HCT116 (cell line): ENCODE measurements around the gene PML. TPM values are rescaled to one million over a fixed set of nuclear protein-coding genes. Genes with fewer than 3 reads are reported as not detected.

Experiments used
- ATAC-seq: fragments of 200-7000 bp; cut with Tn5 transposase; 2 replicates; pipeline ENCODE4 v1.9.1; 2020; ENCODE audit warnings: mild to moderate bottlenecking, moderate library complexity
- BruUV-seq: library from RNA; stranded (reverse); fragments of 400-500 nt; replicated peaks from 2 replicates; lab custom pipeline; 2021; lab: Mats Ljungman, UMichigan
- CTCF ChIA-PET: fragments of 300-600 bp; sonication (Branson Sonifier 250); formaldehyde crosslinking; loops from one replicate; lab custom pipeline; 2021; ENCODE audit warnings: antibody characterized with exemption; lab: Charles Lee
- POLR2A ChIA-PET: fragments of 300-600, 350-600 bp; sonication (Branson Sonifier 250); formaldehyde crosslinking; loops from one replicate; lab custom pipeline; 2021; ENCODE audit warnings: antibody characterized with exemption; lab: Charles Lee
- RAD21 ChIA-PET, 2 experiments: fragments of 300-600 bp; sonication (Branson Sonifier 250); formaldehyde crosslinking; loops; one replicate each; lab custom pipeline; 2023; ENCODE audit warnings: low total read pairs in 2 of 2; ENCODE audit not compliant: uncharacterized antibody in 2 of 2, unreplicated experiment in 2 of 2, low non-redundant PET in 1 of 2; lab: Charles Lee
- DNase-seq: peaks from one replicate; pipeline ENCODE4 v3.0.0-alpha.2; 2010; ENCODE audit warnings: low read depth, low spot score
- H2AFZ ChIP-seq: fragments of 200-600 bp; shearing (Covaris generic), sonication (generic); 2 replicates; pipeline ENCODE4 v1.6.1; 2017; ENCODE audit warnings: low read depth, mixed run types, mixed read lengths, antibody characterized with exemption, low read length; ENCODE audit not compliant: poor library complexity, severe bottlenecking
- H3K27ac ChIP-seq: 2 replicates; pipeline ENCODE4 v1.5.1; 2012; ENCODE audit warnings: low read depth, low read length
- H3K27me3 ChIP-seq: fragments of 200-600 bp; sonication (generic); 2 replicates; pipeline ENCODE4 v1.6.1; 2016; ENCODE audit warnings: mixed run types, low read length, mixed read lengths; ENCODE audit not compliant: insufficient read depth
- H3K36me3 ChIP-seq, 2 experiments: fragments of 200-500 bp in 1 of 2; fragments of 200-600 bp in 1 of 2; sonication (Bioruptor generic) in 1 of 2; sonication (generic) in 1 of 2; 2 replicates each; pipeline versions ENCODE4 v1.5.1 to v1.6.1; 2014 to 2016; ENCODE audit warnings: low read length in 2 of 2, inconsistent platforms in 1 of 2, mixed read lengths in 1 of 2, mixed run types in 1 of 2; ENCODE audit not compliant: insufficient read depth in 2 of 2, control insufficient read depth in 1 of 2
- H3K4me1 ChIP-seq, 2 experiments: fragments of 200-600 bp in 1 of 2; sonication (generic) in 1 of 2; 2 replicates each; pipeline versions ENCODE4 v1.5.1 to v1.6.1; 2012 to 2017; ENCODE audit warnings: low read length in 2 of 2, inconsistent platforms in 1 of 2, mild to moderate bottlenecking in 1 of 2, mixed read lengths in 1 of 2, mixed run types in 1 of 2, moderate library complexity in 1 of 2; ENCODE audit not compliant: insufficient read depth in 2 of 2, control insufficient read depth in 1 of 2
- H3K4me2 ChIP-seq: fragments of 200-600 bp; sonication (generic); 2 replicates; pipeline ENCODE4 v1.6.1; 2017; ENCODE audit warnings: mixed run types, low read length, mixed read lengths
- H3K4me3 ChIP-seq, 2 experiments: fragments of 200-600 bp in 1 of 2; sonication (generic) in 1 of 2; replicated peaks in 1 of 2; 2 replicates each; pipeline ENCODE4 v1.5.1; 2011 to 2016; ENCODE audit warnings: low read length in 2 of 2, control low read depth in 1 of 2, low read depth in 1 of 2, mild to moderate bottlenecking in 1 of 2, mixed read lengths in 1 of 2, mixed run types in 1 of 2
- H3K79me2 ChIP-seq: fragments of 200-600 bp; sonication (generic); 2 replicates; pipeline ENCODE4 v1.6.1; 2017; ENCODE audit warnings: mild to moderate bottlenecking, mixed run types, low read length, moderate library complexity, mixed read lengths; ENCODE audit not compliant: insufficient read depth
- H3K9ac ChIP-seq: fragments of 200-600 bp; sonication (generic); 2 replicates; pipeline ENCODE4 v1.6.1; 2016; ENCODE audit warnings: low read length, mixed read lengths
- H3K9me2 ChIP-seq: fragments of 200-600 bp; sonication (generic), shearing (Covaris generic); 2 replicates; pipeline ENCODE4 v1.6.1; 2017; ENCODE audit warnings: mixed run types, mild to moderate bottlenecking, moderate library complexity; ENCODE audit not compliant: insufficient read depth
- H3K9me3 ChIP-seq, 2 experiments: fragments of 200-500 bp in 1 of 2; fragments of 200-600 bp in 1 of 2; sonication (Bioruptor generic) in 1 of 2; sonication (generic) in 1 of 2; 2 replicates each; pipeline ENCODE4 v1.6.1; 2014 to 2017; ENCODE audit warnings: low read length in 2 of 2, mixed read lengths in 2 of 2, inconsistent platforms in 1 of 2, low read depth in 1 of 2, mild to moderate bottlenecking in 1 of 2, mixed run types in 1 of 2, moderate library complexity in 1 of 2; ENCODE audit not compliant: control insufficient read depth in 1 of 2, insufficient read depth in 1 of 2
- H4K20me1 ChIP-seq: fragments of 200-600 bp; sonication (generic), shearing (Covaris generic); 2 replicates; pipeline ENCODE4 v1.6.1; 2017; ENCODE audit warnings: mixed run types, mild to moderate bottlenecking, moderate library complexity; ENCODE audit not compliant: insufficient read depth
- EGR1 ChIP-seq: IDR thresholded peaks from 2 replicates; pipeline ENCODE4 v1.6.1; 2012; ENCODE audit warnings: low read depth
- ELF1 ChIP-seq: IDR thresholded peaks from 2 replicates; pipeline ENCODE4 v1.6.1; 2012; ENCODE audit warnings: low read depth, borderline replicate concordance
- FOSL1 ChIP-seq: IDR thresholded peaks from 2 replicates; pipeline ENCODE4 v1.6.1; 2012; ENCODE audit warnings: low read depth
- JUND ChIP-seq: IDR thresholded peaks from 2 replicates; pipeline ENCODE4 v1.6.1; 2012
- POLR2A ChIP-seq: IDR thresholded peaks from 2 replicates; pipeline ENCODE4 v1.7.0; 2011; ENCODE audit warnings: borderline replicate concordance; ENCODE audit not compliant: insufficient read depth, insufficient read length; ENCODE audit errors: extremely low read depth
- SRF ChIP-seq: IDR thresholded peaks from 2 replicates; pipeline ENCODE4 v1.6.1; 2012; ENCODE audit warnings: low read depth
- YY1 ChIP-seq: IDR thresholded peaks from 2 replicates; pipeline ENCODE4 v1.6.1; 2011; ENCODE audit warnings: low read length, low read depth, moderate library complexity, mild to moderate bottlenecking; ENCODE audit not compliant: insufficient replicate concordance; ENCODE audit errors: extremely low read depth
- ZNF274 ChIP-seq: fragments of 200-500 bp; sonication (Bioruptor generic); IDR thresholded peaks from 2 replicates; pipeline ENCODE4 v1.6.1; 2014; ENCODE audit warnings: mild to moderate bottlenecking, low read depth, low read length, inconsistent platforms
- intact Hi-C: fragments of 100-400 bp; cut with micrococcal nuclease; formaldehyde crosslinking; loops from 2 replicates; pipeline ENCODE4 v1.10.0; 2022
- total RNA-seq: library from RNA; stranded (reverse); gene quantifications from one replicate; pipeline ENCODE4 v1.2.1, GENCODE V29; 2021; ENCODE audit not compliant: unreplicated experiment
- TF ChIP-seq, protein P1 (sequence below): IDR thresholded peaks from 2 replicates; pipeline ENCODE4 v1.6.1; 2012; ENCODE audit warnings: low read depth
- TF ChIP-seq, protein P2 (sequence below), 3 experiments: fragments of 200-600 bp in 1 of 3; sonication (generic) in 1 of 3; IDR thresholded peaks in 2 of 3; conservative IDR thresholded peaks in 1 of 3; 2 replicates each; pipeline ENCODE4 v1.5.1; 2012 to 2017; ENCODE audit warnings: low read depth in 2 of 3, low read length in 2 of 3, antibody characterized with exemption in 1 of 3, borderline replicate concordance in 1 of 3, control low read depth in 1 of 3, mild to moderate bottlenecking in 1 of 3, mixed read lengths in 1 of 3, mixed run types in 1 of 3, moderate library complexity in 1 of 3; ENCODE audit not compliant: insufficient read depth in 1 of 3
- TF ChIP-seq, protein P3 (sequence below): IDR thresholded peaks from 2 replicates; pipeline ENCODE4 v1.6.1; 2011; ENCODE audit warnings: mild to moderate bottlenecking, low read length, moderate library complexity; ENCODE audit not compliant: insufficient replicate concordance; ENCODE audit errors: extremely low read depth
- TF ChIP-seq, protein P4 (sequence below): IDR thresholded peaks from 2 replicates; pipeline ENCODE4 v1.6.1; 2012

PML gene
- total RNA-seq, 1 experiment from 2014 or later, result 28.1 TPM

DNA sequence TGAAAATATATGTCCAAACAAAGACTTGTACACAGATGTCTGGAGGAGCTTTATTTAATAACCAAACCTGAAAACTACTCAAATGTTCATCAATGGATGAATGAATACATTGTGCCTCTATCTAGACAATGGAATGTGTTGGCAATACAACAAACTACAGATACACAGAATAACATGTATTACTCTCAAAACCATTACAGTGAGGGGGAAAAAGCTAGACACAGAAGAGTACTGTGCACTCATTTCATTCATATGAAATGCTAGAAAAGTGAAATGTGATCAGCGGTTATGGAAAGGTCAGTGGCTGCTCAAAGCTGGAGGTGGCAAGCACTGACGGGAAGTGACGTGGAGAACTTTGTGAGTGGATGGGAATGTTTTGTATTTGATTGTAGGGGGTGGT lies 15.6 kb upstream of the PML start:
- Histone ChIP-seq H3K79me2 (no peaks in the 10 kb centered on the region), H3K4me2 (no peak overlapping the region), H3K27me3 (no peaks in the 10 kb centered on the region), H3K27ac (no peak overlapping the region), H2AFZ (no peak overlapping the region), H3K9me2 (no peaks in the 10 kb centered on the region), H4K20me1 (no peaks in the 10 kb centered on the region), H3K4me1 (peaks cover 23 to 26% of the 10 kb centered on the region in 2 experiments), H3K9me3 (no peaks in the 10 kb centered on the region; a peak in 1 of 4 replicates), H3K4me3 (no peak overlapping the region), H3K9ac (no peak overlapping the region), H3K36me3 (no peaks in the 10 kb centered on the region)
- ChIA-PET CTCF (interaction anchor here (1.4 kb wide), 1 partner anchor 70 kb away, joined by 4 read pairs; no protein-coding TSS in a partner anchor), POLR2A (no interaction called here), RAD21 (interaction anchor here in 1 of 2 experiments (0.6 kb wide), 1 partner anchor 276 kb away, joined by 7 read pairs; no protein-coding TSS in a partner anchor)
- BruUV-seq, result no TSS peak
- TF ChIP-seq POLR2A (no peak), ZNF274 (no peak), EGR1 (no peak), YY1 (no peak), JUND (no peak), FOSL1 (no peak), SRF (no peak), ELF1 (no peak)
- TF ChIP-seq, protein P1, sequence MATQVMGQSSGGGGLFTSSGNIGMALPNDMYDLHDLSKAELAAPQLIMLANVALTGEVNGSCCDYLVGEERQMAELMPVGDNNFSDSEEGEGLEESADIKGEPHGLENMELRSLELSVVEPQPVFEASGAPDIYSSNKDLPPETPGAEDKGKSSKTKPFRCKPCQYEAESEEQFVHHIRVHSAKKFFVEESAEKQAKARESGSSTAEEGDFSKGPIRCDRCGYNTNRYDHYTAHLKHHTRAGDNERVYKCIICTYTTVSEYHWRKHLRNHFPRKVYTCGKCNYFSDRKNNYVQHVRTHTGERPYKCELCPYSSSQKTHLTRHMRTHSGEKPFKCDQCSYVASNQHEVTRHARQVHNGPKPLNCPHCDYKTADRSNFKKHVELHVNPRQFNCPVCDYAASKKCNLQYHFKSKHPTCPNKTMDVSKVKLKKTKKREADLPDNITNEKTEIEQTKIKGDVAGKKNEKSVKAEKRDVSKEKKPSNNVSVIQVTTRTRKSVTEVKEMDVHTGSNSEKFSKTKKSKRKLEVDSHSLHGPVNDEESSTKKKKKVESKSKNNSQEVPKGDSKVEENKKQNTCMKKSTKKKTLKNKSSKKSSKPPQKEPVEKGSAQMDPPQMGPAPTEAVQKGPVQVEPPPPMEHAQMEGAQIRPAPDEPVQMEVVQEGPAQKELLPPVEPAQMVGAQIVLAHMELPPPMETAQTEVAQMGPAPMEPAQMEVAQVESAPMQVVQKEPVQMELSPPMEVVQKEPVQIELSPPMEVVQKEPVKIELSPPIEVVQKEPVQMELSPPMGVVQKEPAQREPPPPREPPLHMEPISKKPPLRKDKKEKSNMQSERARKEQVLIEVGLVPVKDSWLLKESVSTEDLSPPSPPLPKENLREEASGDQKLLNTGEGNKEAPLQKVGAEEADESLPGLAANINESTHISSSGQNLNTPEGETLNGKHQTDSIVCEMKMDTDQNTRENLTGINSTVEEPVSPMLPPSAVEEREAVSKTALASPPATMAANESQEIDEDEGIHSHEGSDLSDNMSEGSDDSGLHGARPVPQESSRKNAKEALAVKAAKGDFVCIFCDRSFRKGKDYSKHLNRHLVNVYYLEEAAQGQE, result no peak
- TF ChIP-seq, protein P2, sequence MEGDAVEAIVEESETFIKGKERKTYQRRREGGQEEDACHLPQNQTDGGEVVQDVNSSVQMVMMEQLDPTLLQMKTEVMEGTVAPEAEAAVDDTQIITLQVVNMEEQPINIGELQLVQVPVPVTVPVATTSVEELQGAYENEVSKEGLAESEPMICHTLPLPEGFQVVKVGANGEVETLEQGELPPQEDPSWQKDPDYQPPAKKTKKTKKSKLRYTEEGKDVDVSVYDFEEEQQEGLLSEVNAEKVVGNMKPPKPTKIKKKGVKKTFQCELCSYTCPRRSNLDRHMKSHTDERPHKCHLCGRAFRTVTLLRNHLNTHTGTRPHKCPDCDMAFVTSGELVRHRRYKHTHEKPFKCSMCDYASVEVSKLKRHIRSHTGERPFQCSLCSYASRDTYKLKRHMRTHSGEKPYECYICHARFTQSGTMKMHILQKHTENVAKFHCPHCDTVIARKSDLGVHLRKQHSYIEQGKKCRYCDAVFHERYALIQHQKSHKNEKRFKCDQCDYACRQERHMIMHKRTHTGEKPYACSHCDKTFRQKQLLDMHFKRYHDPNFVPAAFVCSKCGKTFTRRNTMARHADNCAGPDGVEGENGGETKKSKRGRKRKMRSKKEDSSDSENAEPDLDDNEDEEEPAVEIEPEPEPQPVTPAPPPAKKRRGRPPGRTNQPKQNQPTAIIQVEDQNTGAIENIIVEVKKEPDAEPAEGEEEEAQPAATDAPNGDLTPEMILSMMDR (IDR thresholded peaks at IDR 0.05 in 2 of 3, conservative IDR thresholded peaks at IDR 0.05 in 1 of 3; ENCODE audit: borderline replicate concordance in 1 of 3, insufficient read depth in 1 of 3, low read depth in 2 of 3, low read length in 2 of 3), result no peak
- TF ChIP-seq, protein P3, sequence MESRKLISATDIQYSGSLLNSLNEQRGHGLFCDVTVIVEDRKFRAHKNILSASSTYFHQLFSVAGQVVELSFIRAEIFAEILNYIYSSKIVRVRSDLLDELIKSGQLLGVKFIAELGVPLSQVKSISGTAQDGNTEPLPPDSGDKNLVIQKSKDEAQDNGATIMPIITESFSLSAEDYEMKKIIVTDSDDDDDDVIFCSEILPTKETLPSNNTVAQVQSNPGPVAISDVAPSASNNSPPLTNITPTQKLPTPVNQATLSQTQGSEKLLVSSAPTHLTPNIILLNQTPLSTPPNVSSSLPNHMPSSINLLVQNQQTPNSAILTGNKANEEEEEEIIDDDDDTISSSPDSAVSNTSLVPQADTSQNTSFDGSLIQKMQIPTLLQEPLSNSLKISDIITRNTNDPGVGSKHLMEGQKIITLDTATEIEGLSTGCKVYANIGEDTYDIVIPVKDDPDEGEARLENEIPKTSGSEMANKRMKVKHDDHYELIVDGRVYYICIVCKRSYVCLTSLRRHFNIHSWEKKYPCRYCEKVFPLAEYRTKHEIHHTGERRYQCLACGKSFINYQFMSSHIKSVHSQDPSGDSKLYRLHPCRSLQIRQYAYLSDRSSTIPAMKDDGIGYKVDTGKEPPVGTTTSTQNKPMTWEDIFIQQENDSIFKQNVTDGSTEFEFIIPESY, result no peak
- TF ChIP-seq, protein P4, sequence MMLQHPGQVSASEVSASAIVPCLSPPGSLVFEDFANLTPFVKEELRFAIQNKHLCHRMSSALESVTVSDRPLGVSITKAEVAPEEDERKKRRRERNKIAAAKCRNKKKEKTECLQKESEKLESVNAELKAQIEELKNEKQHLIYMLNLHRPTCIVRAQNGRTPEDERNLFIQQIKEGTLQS, result no peak
- intact Hi-C loops, result no loop called here
- ATAC-seq, result no peak
- DNase-seq, result no peak
